GM15510 (cell line): Measurements from ENCODE around the gene CUX1.

Experiments used
- POLR2A ChIP-seq: IDR thresholded peaks from 3 replicates; pipeline ENCODE4 v1.6.1; 2011; ENCODE audit warnings: borderline replicate concordance; ENCODE audit not compliant: insufficient read length; ENCODE audit errors: extremely low read depth

Gene CUX1

GRCh38 chr7:101869026-101869900 lies 51.8 kb downstream of the CUX1 start:
- no peak for TF ChIP-seq POLR2A

DNA sequence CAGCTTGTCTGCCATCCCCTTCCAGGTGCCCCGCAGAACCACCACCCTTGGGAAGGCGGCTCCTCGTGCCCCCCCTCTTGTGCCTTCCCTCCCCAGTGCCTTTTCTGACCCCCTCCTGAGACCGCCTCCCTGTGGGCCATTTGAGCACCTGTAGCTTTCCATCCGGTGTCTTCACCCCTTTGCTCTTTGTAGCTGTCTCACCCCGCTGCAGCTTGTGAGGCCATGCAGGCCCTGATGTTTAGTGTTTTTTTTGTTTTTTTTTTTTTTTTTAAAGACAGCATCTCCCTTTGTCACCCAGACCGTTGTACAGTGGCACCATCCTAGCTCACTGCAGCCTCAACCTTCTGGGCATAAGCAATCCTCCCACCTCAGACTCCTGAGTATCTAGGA lies 52.5 kb downstream of the CUX1 start:
- no peak for TF ChIP-seq POLR2A

GRCh38 chr7:101870361-101871062 lies 53.1 kb downstream of the CUX1 start:
- no peak for TF ChIP-seq POLR2A

GRCh38 chr7:101871351-101871750 lies 53.9 kb downstream of the CUX1 start:
- TF ChIP-seq POLR2A, result no peak

GRCh38 chr7:101874028-101874427 lies 56.6 kb downstream of the CUX1 start:
- TF ChIP-seq POLR2A, result no peak

- TF ChIP-seq POLR2A, result no peak
These were observed 57.9 kb downstream of the CUX1 start for GRCh38 chr7:101875283-101875846.

- no peak for TF ChIP-seq POLR2A
These were observed 60.6 kb downstream of the CUX1 start for GRCh38 chr7:101877882-101878591.

GRCh38 chr7:101878938-101879337 lies 61.5 kb downstream of the CUX1 start:
- no peak for TF ChIP-seq POLR2A

DNA sequence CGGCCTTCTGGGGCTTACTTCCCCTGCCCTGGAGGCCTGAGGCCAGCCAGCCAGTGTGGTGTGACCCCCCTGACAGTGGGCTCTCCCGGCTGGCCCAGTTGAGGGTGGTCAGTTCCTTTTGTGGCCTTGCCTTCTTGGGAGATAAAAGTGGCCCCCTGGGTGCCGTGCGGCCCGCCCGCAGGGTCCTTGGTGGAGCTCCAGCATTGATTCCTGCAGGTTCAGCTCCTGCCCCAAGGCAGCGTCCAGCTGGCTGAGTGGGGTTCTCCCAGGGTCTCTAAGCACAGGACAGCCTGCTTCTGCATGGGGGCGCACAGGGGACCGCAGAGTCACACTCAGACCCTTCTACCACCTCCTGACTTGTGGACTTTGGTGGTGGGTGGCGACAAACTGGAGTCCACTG lies 62.1 kb downstream of the CUX1 start:
- no peak for TF ChIP-seq POLR2A

DNA sequence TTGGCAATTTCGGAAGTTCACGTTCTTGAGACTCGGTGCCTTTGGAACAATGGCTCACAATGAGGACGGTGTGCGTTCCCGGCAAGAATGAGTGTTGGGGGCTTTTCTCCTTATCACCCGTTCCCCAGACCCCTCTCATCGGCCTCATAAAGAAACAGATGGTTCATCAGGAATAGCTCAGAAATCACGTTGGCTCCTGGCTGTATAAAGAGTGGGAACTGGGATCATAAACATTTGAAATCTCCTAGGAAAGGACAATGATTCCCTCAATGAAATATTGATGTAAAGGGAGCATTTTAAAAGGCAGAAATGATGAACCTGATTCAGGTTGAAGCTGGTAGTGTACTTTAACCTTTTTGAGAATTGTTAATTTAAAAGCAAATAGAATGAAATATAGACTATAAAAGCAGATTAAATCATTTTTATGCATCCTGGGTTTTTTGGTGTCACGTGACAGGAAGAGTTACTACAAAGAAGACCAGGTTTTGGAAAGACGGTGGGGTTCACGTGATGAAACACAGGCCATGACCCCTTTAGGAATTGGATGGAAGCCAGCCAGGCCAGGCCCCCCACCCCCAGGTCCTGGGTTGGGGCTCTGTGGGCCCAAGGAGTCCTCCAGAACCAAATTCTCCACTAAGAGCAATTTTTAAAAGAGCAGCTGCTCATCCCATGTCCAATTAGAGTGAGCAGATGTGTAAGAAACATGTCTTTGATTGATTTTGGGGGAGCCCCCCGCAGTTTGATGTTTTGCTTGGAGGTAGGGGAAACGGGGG lies 63.0 kb downstream of the CUX1 start:
- TF ChIP-seq POLR2A, result no peak

GRCh38 chr7:101882005-101882421 lies 64.6 kb downstream of the CUX1 start:
- no peak for TF ChIP-seq POLR2A

DNA sequence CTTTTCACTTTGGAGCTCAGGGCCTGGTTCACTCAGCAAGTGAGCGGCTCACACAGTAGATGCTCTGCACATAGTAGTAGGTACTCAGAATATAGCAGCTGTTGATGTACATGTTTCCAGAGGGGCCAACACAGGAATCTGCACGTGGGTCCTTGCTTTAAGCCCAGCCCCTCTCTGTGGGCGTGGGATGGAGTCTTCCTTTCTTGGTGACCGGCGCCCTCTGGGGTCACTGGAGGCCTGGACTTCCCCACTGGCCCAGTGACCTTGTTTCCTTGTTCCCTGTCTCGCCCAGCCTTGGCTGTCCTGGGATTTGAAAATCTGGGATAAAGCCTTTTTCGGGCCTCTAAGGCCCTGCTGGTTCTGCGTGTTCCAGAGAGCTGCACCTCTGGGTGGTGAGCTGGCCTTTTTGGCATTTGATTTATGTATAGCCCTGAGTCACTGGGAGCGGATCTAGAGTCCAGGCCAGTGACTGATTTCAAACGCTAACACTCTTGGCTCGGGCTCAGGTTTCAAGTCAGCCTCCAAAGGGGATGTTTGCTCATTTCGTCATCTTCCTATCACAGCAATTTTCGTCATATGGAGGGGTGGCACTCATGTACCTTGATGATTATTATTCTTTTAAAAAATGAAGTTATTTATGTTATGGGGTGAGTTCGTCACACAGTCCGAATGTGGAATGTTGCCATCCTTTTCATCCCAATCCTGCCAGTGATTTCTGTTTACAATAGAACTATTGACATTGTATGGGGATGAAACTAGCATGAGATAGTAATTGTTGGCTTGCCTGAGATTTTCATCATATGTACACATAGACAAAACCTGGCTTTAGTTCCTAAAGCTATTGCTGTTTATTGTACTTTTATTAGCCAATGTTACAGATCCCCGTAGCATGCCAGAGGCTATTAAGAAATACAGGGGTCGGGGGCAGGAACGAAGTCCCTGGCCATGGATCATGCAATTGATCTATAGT lies 65.5 kb downstream of the CUX1 start:
- TF ChIP-seq POLR2A, result no peak
